ENCODE results near the gene CPNE4. TPM values are rescaled to one million over a fixed set of nuclear protein-coding genes. Genes with fewer than 3 reads are reported as not detected.

The CPNE4 gene
- total RNA-seq, 2 donors from 2014 or later = 0.17 to 0.65 TPM

DNA sequence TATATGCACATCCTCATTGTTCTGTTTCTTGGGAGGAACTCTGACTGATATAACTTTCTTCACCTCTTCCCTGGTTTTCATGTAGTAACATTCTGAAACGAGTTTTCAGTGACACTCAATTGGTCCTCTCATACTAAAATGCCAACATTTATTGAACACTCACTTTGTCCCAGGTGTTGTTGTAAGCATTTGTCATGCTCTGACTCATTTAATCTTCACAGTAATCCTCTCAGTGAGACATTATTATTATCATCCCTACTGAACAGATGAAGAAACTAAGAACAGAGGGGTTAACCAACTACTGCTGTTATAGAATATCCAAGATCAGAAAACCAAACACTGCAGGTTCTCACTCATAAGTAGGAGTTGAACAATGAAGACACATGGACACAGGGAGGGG, 437.9 kb downstream of the CPNE4 start:
- H3K27me3 Mint-ChIP-seq (ENCODE audit: low read depth) = peaks cover 21% of the 10 kb centered on the region
- ATAC-seq (replicated peaks in 1 of 2) = no peak
- no peak overlapping the region for H3K4me3 Mint-ChIP-seq
- H3K4me1 Mint-ChIP-seq (ENCODE audit: low read depth) = no peaks in the 10 kb centered on the region
- no peak for DNase-seq
- no peaks in the 10 kb centered on the region for H3K36me3 Mint-ChIP-seq (ENCODE audit: insufficient read depth in 2 of 2)
- peaks cover 0 to 4% of the 10 kb centered on the region in 2 donors for H3K9me3 Mint-ChIP-seq
- no peak overlapping the region for H3K27ac Mint-ChIP-seq

DNA sequence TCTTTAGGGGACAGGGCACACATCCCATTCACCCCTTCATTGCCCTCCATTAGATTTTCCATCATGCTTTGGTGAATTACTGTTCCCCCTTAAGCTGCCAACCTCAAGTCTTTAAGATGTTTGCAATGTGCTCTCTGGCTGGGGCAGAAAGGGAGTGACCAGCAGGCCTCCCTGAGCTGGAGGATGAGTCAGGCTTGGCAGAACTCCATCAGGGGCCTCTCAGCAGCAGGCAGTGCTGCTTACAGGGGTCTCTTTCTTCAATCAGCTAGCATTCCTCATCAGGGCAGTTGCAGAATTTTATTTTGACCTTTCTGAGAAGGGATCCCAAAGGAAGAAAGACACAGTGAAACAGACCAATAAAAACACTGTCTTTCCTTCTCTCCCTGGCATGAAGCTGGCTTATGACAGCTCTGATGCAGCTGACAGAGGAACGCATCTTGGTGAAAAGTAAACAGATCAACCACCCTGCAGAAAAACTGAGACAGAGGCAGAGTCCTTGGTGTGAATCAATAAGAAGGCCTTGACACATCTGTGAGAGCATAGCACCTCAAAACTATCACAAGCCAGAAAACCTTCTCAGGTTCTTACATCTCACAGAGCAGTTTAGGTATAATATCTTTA, 443.3 kb downstream of the CPNE4 start:
- ATAC-seq (replicated peaks in 1 of 2) (no peak), DNase-seq (no peak)
- peaks cover 17% of the 10 kb centered on the region for H3K27me3 Mint-ChIP-seq (ENCODE audit: low read depth)
- peaks cover 0 to 4% of the 10 kb centered on the region in 2 donors for H3K9me3 Mint-ChIP-seq
- no peaks in the 10 kb centered on the region for H3K36me3 Mint-ChIP-seq (ENCODE audit: insufficient read depth in 2 of 2)
- no peak overlapping the region for H3K27ac Mint-ChIP-seq
- no peak overlapping the region for H3K4me3 Mint-ChIP-seq
- no peaks in the 10 kb centered on the region for H3K4me1 Mint-ChIP-seq (ENCODE audit: low read depth)

- no peak overlapping the region for H3K27ac Mint-ChIP-seq
- DNase-seq = no peak
- peaks cover 26% of the 10 kb centered on the region for H3K27me3 Mint-ChIP-seq (ENCODE audit: low read depth)
- no peak overlapping the region for H3K4me3 Mint-ChIP-seq
- H3K4me1 Mint-ChIP-seq (ENCODE audit: low read depth) = no peaks in the 10 kb centered on the region
- ATAC-seq (replicated peaks in 1 of 2) = no peak
- H3K36me3 Mint-ChIP-seq (ENCODE audit: insufficient read depth in 2 of 2) = no peaks in the 10 kb centered on the region
- H3K9me3 Mint-ChIP-seq = no peaks in the 10 kb centered on the region
These were observed 448.5 kb downstream of the CPNE4 start for GRCh38 chr3:131586277-131586676.

- H3K4me3 Mint-ChIP-seq = no peak overlapping the region
- ATAC-seq (replicated peaks in 1 of 2) (no peak), DNase-seq (no peak)
- no peak overlapping the region for H3K27ac Mint-ChIP-seq
- H3K4me1 Mint-ChIP-seq (ENCODE audit: low read depth) = no peaks in the 10 kb centered on the region
- no peaks in the 10 kb centered on the region for H3K9me3 Mint-ChIP-seq
- H3K36me3 Mint-ChIP-seq (ENCODE audit: insufficient read depth in 2 of 2) = no peaks in the 10 kb centered on the region
- H3K27me3 Mint-ChIP-seq (ENCODE audit: low read depth) = peaks cover 13% of the 10 kb centered on the region
These were observed 452.4 kb downstream of the CPNE4 start for GRCh38 chr3:131582438-131582837.

- Mint-ChIP-seq H3K27ac (no peak overlapping the region), H3K4me1 (ENCODE audit: low read depth) (no peaks in the 10 kb centered on the region), H3K4me3 (no peak overlapping the region), H3K36me3 (ENCODE audit: insufficient read depth in 2 of 2) (no peaks in the 10 kb centered on the region), H3K27me3 (ENCODE audit: low read depth) (peaks cover 32% of the 10 kb centered on the region), H3K9me3 (no peaks in the 10 kb centered on the region)
- ATAC-seq (replicated peaks in 1 of 2) = no peak
- DNase-seq = no peak
These were observed 466.4 kb downstream of the CPNE4 start for GRCh38 chr3:131568460-131568859.

DNA sequence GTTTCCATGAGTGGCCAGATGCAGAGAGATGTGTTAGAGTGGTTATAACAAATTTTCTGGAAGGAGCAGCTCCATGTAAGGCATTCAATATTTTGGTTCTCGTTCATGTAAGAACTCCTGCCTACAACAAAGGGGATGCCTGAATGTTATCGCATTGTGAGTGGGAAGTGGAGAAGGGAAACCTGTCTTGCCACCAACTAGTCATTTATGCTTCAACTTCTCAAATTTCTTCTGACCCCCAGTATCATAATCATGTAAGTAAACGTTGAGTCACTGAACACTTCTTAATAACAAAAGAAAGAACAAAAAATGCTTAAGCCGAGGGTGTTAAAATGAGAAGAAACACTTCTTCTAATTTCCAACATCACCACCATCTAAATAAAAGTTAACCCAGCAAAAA, 470.0 kb downstream of the CPNE4 start:
- Mint-ChIP-seq H3K27me3 (ENCODE audit: low read depth) (peaks cover 60% of the 10 kb centered on the region), H3K36me3 (ENCODE audit: insufficient read depth in 2 of 2) (no peaks in the 10 kb centered on the region), H3K27ac (no peak overlapping the region), H3K9me3 (no peaks in the 10 kb centered on the region), H3K4me1 (ENCODE audit: low read depth) (no peaks in the 10 kb centered on the region), H3K4me3 (no peak overlapping the region)
- no peak for DNase-seq
- ATAC-seq (replicated peaks in 1 of 2) = no peak

GRCh38 chr3:131561511-131561910, 473.3 kb downstream of the CPNE4 start:
- Mint-ChIP-seq H3K27ac (no peak overlapping the region), H3K9me3 (no peaks in the 10 kb centered on the region), H3K36me3 (ENCODE audit: insufficient read depth in 2 of 2) (no peaks in the 10 kb centered on the region), H3K4me3 (no peak overlapping the region), H3K4me1 (ENCODE audit: low read depth) (no peaks in the 10 kb centered on the region), H3K27me3 (ENCODE audit: low read depth) (peaks cover 82% of the 10 kb centered on the region)
- ATAC-seq (replicated peaks in 1 of 2) = no peak
- DNase-seq = no peak

DNA sequence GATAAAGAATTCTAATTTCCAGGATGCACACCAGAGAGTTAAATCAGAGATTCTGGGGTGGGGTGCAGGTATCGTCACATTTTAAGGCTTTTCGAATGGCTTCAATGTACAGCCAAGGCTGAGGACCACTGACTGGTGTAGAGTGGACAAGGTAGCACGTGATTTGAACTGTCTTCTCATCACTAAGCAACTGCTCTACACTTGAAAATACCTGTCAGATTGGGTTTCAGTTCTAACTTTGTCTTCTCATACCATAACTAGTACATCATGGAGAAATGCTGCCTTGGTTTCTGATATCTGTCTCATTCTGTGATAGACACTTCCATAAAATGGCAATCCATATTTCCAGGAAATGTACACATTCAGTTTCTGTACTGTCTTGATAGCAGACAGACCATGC, 474.0 kb downstream of the CPNE4 start:
- Mint-ChIP-seq H3K27ac (no peak overlapping the region), H3K4me3 (no peak overlapping the region), H3K27me3 (ENCODE audit: low read depth) (peaks cover 79% of the 10 kb centered on the region), H3K9me3 (no peaks in the 10 kb centered on the region), H3K4me1 (ENCODE audit: low read depth) (no peaks in the 10 kb centered on the region), H3K36me3 (ENCODE audit: insufficient read depth in 2 of 2) (no peaks in the 10 kb centered on the region)
- DNase-seq (no peak), ATAC-seq (replicated peaks in 1 of 2) (no peak)

GRCh38 chr3:131555456-131555855, 479.4 kb downstream of the CPNE4 start:
- DNase-seq = no peak
- H3K4me1 Mint-ChIP-seq (ENCODE audit: low read depth) = peaks cover 4% of the 10 kb centered on the region
- no peaks in the 10 kb centered on the region for H3K36me3 Mint-ChIP-seq (ENCODE audit: insufficient read depth in 2 of 2)
- no peak overlapping the region for H3K27ac Mint-ChIP-seq
- ATAC-seq (replicated peaks in 1 of 2) = no peak
- H3K9me3 Mint-ChIP-seq = no peaks in the 10 kb centered on the region
- H3K4me3 Mint-ChIP-seq = no peak overlapping the region
- peaks cover 51% of the 10 kb centered on the region for H3K27me3 Mint-ChIP-seq (ENCODE audit: low read depth)

DNA sequence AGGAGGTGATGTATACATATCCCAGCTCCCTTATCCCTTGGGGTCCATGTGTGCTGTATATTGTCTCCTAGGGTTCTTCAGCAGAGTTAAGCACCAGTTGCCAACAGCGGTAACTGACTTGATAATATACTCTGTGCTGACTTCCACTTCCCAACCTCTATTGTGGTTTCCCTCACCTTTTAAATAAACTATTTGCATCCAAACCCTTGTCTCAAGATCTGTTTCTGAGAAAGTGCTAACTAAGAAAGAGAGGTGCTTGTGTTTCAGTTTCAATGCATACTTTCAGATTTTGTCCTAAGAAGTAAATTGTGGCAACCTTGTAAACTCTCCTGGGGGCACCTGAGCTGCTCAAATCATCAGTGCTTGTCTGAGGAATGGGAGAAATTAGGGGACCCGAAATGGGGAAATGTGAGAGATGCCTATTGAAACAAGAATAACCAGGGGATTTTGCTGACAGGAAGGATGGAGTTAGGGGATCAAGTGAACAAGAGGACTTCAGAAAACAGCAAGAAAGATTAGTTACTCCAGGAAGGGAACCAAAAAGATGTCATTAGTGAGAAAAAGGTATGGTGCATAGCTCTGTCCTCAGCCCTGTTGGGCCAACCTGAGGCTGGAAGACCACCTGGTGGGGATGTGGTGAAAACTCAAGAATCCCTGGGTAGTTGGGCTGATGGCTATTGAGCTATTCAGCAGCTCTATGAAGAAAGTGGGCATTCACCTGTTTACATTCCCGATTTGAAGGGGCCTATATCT, 481.1 kb downstream of the CPNE4 start:
- peak; percentile 25 to 43 for ATAC-seq (replicated peaks in 1 of 2)
- Mint-ChIP-seq H3K4me1 (ENCODE audit: low read depth) (peaks cover 4% of the 10 kb centered on the region), H3K27ac (no peak overlapping the region), H3K9me3 (no peaks in the 10 kb centered on the region), H3K27me3 (ENCODE audit: low read depth) (peaks cover 49% of the 10 kb centered on the region), H3K36me3 (ENCODE audit: insufficient read depth in 2 of 2) (no peaks in the 10 kb centered on the region), H3K4me3 (no peak overlapping the region)
- no peak for DNase-seq

DNA sequence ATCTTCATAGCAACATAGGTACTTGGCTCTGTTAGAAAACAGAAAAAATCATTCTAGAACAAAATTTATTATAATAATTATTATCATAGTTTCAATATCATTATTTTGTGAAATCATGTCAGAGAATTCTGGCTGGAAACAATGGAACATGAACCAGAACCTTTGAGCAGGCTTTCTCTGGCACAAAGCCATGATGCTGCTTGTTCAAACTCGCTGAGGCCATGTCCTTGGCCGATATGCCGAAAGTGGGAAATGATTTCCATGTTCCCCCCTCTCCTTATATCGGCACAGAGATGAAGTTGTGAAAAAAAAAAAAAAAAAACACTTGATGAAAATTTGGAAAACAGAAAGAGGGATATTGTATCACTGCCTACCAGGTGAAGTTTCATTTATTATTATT, 483.1 kb downstream of the CPNE4 start:
- H3K4me3 Mint-ChIP-seq = no peak overlapping the region
- peaks cover 37% of the 10 kb centered on the region for H3K27me3 Mint-ChIP-seq (ENCODE audit: low read depth)
- DNase-seq = no peak
- ATAC-seq (replicated peaks in 1 of 2) = no peak
- H3K4me1 Mint-ChIP-seq (ENCODE audit: low read depth) = peaks cover 4% of the 10 kb centered on the region
- no peaks in the 10 kb centered on the region for H3K9me3 Mint-ChIP-seq
- H3K36me3 Mint-ChIP-seq (ENCODE audit: insufficient read depth in 2 of 2) = no peaks in the 10 kb centered on the region
- no peak overlapping the region for H3K27ac Mint-ChIP-seq

GRCh38 chr3:131550562-131551465, 484.0 kb downstream of the CPNE4 start:
- DNase-seq (no peak), ATAC-seq (replicated peaks in 1 of 2) (no peak)
- Mint-ChIP-seq H3K36me3 (ENCODE audit: insufficient read depth in 2 of 2) (no peaks in the 10 kb centered on the region), H3K27ac (no peak overlapping the region), H3K4me1 (ENCODE audit: low read depth) (peaks cover 4% of the 10 kb centered on the region), H3K9me3 (no peaks in the 10 kb centered on the region), H3K4me3 (no peak overlapping the region), H3K27me3 (ENCODE audit: low read depth) (peaks cover 34% of the 10 kb centered on the region)

- Mint-ChIP-seq H3K27me3 (ENCODE audit: low read depth) (peaks cover 33% of the 10 kb centered on the region), H3K4me1 (ENCODE audit: low read depth) (peaks cover 4% of the 10 kb centered on the region), H3K4me3 (no peak overlapping the region), H3K27ac (no peak overlapping the region), H3K9me3 (no peaks in the 10 kb centered on the region), H3K36me3 (ENCODE audit: insufficient read depth in 2 of 2) (no peaks in the 10 kb centered on the region)
- no peak for ATAC-seq (replicated peaks in 1 of 2)
- DNase-seq = peak; percentile 3 to 13
These were observed 485.5 kb downstream of the CPNE4 start for GRCh38 chr3:131549340-131549739.
